ENCODE results near the gene SUPT4H1. TPM values are rescaled to one million over a fixed set of nuclear protein-coding genes. Genes with fewer than 3 reads are reported as not detected.

The SUPT4H1 gene
- polyA plus RNA-seq, 1 donor: 94.6 TPM

GRCh38 chr17:58308985-58309917 lies 42.8 kb downstream of the SUPT4H1 start:
- DNase-seq: no peak
- Histone ChIP-seq H3K36me3 (ENCODE audit: control insufficient read depth, insufficient read depth, low read length) (no peaks in the 10 kb centered on the region), H3K4me1 (ENCODE audit: control insufficient read depth, insufficient read depth, low read length) (no peaks in the 10 kb centered on the region), H3K9me3 (ENCODE audit: control insufficient read depth, low read depth, low read length) (no peaks in the 10 kb centered on the region), H3K27me3 (ENCODE audit: control insufficient read depth, insufficient read depth, low read length) (no peaks in the 10 kb centered on the region), H3K4me3 (ENCODE audit: low read length) (no peak overlapping the region), H3K27ac (ENCODE audit: low read length) (no peak overlapping the region)
- no CpG with 5 or more reads among the region's 21 CpGs for WGBS (ENCODE audit: insufficient coverage, low lambda C conversion rate)

- no peaks in the 10 kb centered on the region for H3K27me3 ChIP-seq (ENCODE audit: control insufficient read depth, insufficient read depth, low read length)
- no peaks in the 10 kb centered on the region for H3K9me3 ChIP-seq (ENCODE audit: control insufficient read depth, low read depth, low read length)
- H3K4me1 ChIP-seq (ENCODE audit: control insufficient read depth, insufficient read depth, low read length): no peaks in the 10 kb centered on the region
- no peaks in the 10 kb centered on the region for H3K36me3 ChIP-seq (ENCODE audit: control insufficient read depth, insufficient read depth, low read length)
- no peak overlapping the region for H3K27ac ChIP-seq (ENCODE audit: low read length)
- no peak for DNase-seq
- no CpG with 5 or more reads among the region's 32 CpGs for WGBS (ENCODE audit: insufficient coverage, low lambda C conversion rate)
- no peak overlapping the region for H3K4me3 ChIP-seq (ENCODE audit: low read length)
Observed at GRCh38 chr17:58308173-58308984, 43.6 kb downstream of the SUPT4H1 start.

GRCh38 chr17:58307468-58308172 lies 44.4 kb downstream of the SUPT4H1 start:
- Histone ChIP-seq H3K27ac (ENCODE audit: low read length) (no peak overlapping the region), H3K36me3 (ENCODE audit: control insufficient read depth, insufficient read depth, low read length) (no peaks in the 10 kb centered on the region), H3K9me3 (ENCODE audit: control insufficient read depth, low read depth, low read length) (no peaks in the 10 kb centered on the region), H3K4me1 (ENCODE audit: control insufficient read depth, insufficient read depth, low read length) (no peaks in the 10 kb centered on the region), H3K4me3 (ENCODE audit: low read length) (no peak overlapping the region), H3K27me3 (ENCODE audit: control insufficient read depth, insufficient read depth, low read length) (no peaks in the 10 kb centered on the region)
- 92% methylated on average over 2 of the region's 20 CpGs for WGBS (ENCODE audit: insufficient coverage, low lambda C conversion rate)
- DNase-seq: no peak

- no CpG with 5 or more reads among the region's 19 CpGs for WGBS (ENCODE audit: insufficient coverage, low lambda C conversion rate)
- Histone ChIP-seq H3K4me3 (ENCODE audit: low read length) (no peak overlapping the region), H3K27ac (ENCODE audit: low read length) (no peak overlapping the region)
Observed at GRCh38 chr17:58306131-58306951, 45.7 kb downstream of the SUPT4H1 start.

GRCh38 chr17:58305626-58306025 lies 46.4 kb downstream of the SUPT4H1 start:
- Histone ChIP-seq H3K4me3 (ENCODE audit: low read length) (no peak overlapping the region), H3K27me3 (ENCODE audit: control insufficient read depth, insufficient read depth, low read length) (no peaks in the 10 kb centered on the region), H3K27ac (ENCODE audit: low read length) (no peak overlapping the region), H3K9me3 (ENCODE audit: control insufficient read depth, low read depth, low read length) (no peaks in the 10 kb centered on the region), H3K4me1 (ENCODE audit: control insufficient read depth, insufficient read depth, low read length) (no peaks in the 10 kb centered on the region), H3K36me3 (ENCODE audit: control insufficient read depth, insufficient read depth, low read length) (no peaks in the 10 kb centered on the region)
- DNase-seq: no peak
- no CpG with 5 or more reads among the region's 8 CpGs for WGBS (ENCODE audit: insufficient coverage, low lambda C conversion rate)

More at GRCh38 chr17:58306131-58306951, 45.7 kb downstream of the SUPT4H1 start:
- Histone ChIP-seq H3K36me3 (ENCODE audit: control insufficient read depth, insufficient read depth, low read length) (no peaks in the 10 kb centered on the region), H3K4me1 (ENCODE audit: control insufficient read depth, insufficient read depth, low read length) (no peaks in the 10 kb centered on the region), H3K27me3 (ENCODE audit: control insufficient read depth, insufficient read depth, low read length) (no peaks in the 10 kb centered on the region), H3K9me3 (ENCODE audit: control insufficient read depth, low read depth, low read length) (no peaks in the 10 kb centered on the region)
- no peak for DNase-seq

GRCh38 chr17:58304750-58305486 lies 47.1 kb downstream of the SUPT4H1 start:
- no peak overlapping the region for H3K27ac ChIP-seq (ENCODE audit: low read length)
- H3K4me1 ChIP-seq (ENCODE audit: control insufficient read depth, insufficient read depth, low read length): no peaks in the 10 kb centered on the region
- no peak for DNase-seq
- no peak overlapping the region for H3K4me3 ChIP-seq (ENCODE audit: low read length)
- H3K27me3 ChIP-seq (ENCODE audit: control insufficient read depth, insufficient read depth, low read length): no peaks in the 10 kb centered on the region
- no peaks in the 10 kb centered on the region for H3K36me3 ChIP-seq (ENCODE audit: control insufficient read depth, insufficient read depth, low read length)
- no CpG with 5 or more reads among the region's 14 CpGs for WGBS (ENCODE audit: insufficient coverage, low lambda C conversion rate)
- H3K9me3 ChIP-seq (ENCODE audit: control insufficient read depth, low read depth, low read length): no peaks in the 10 kb centered on the region

GRCh38 chr17:58303971-58304749 lies 47.8 kb downstream of the SUPT4H1 start:
- WGBS (ENCODE audit: insufficient coverage, low lambda C conversion rate): no CpG with 5 or more reads among the region's 10 CpGs

GRCh38 chr17:58302919-58303585 lies 48.9 kb downstream of the SUPT4H1 start:
- H3K27me3 ChIP-seq (ENCODE audit: control insufficient read depth, insufficient read depth, low read length): no peaks in the 10 kb centered on the region
- WGBS (ENCODE audit: insufficient coverage, low lambda C conversion rate): no CpG with 5 or more reads among the region's 9 CpGs
- no peaks in the 10 kb centered on the region for H3K36me3 ChIP-seq (ENCODE audit: control insufficient read depth, insufficient read depth, low read length)
- DNase-seq: no peak
- H3K27ac ChIP-seq (ENCODE audit: low read length): no peak overlapping the region
- no peak overlapping the region for H3K4me3 ChIP-seq (ENCODE audit: low read length)
- H3K4me1 ChIP-seq (ENCODE audit: control insufficient read depth, insufficient read depth, low read length): no peaks in the 10 kb centered on the region
- H3K9me3 ChIP-seq (ENCODE audit: control insufficient read depth, low read depth, low read length): no peaks in the 10 kb centered on the region

More at GRCh38 chr17:58303971-58304749, 47.8 kb downstream of the SUPT4H1 start:
- Histone ChIP-seq H3K27ac (ENCODE audit: low read length) (no peak overlapping the region), H3K4me3 (ENCODE audit: low read length) (no peak overlapping the region), H3K9me3 (ENCODE audit: control insufficient read depth, low read depth, low read length) (no peaks in the 10 kb centered on the region), H3K27me3 (ENCODE audit: control insufficient read depth, insufficient read depth, low read length) (no peaks in the 10 kb centered on the region), H3K36me3 (ENCODE audit: control insufficient read depth, insufficient read depth, low read length) (no peaks in the 10 kb centered on the region), H3K4me1 (ENCODE audit: control insufficient read depth, insufficient read depth, low read length) (no peaks in the 10 kb centered on the region)
- DNase-seq: peak in 1 of 2 donors; percentile 28

Measured in large intestine (tissue), 3 donors.